ENCODE data around the gene PGK2.

GRCh38 chr6:49744259-49744658 is 42.8 kb downstream of the PGK2 start, which contains the start of gene CRISP3:
- TF ChIP-seq POLR2A (IDR thresholded peaks at IDR 0.05) (no peak), CTCF (IDR thresholded peaks at IDR 0.05) (no peak)
